ENCODE data around the gene NEO1. TPM values are rescaled to one million over a fixed set of nuclear protein-coding genes. Genes with fewer than 3 reads are reported as not detected.

Gene NEO1
- total RNA-seq, 1 donor from 2014 or later: 2.3 TPM

DNA sequence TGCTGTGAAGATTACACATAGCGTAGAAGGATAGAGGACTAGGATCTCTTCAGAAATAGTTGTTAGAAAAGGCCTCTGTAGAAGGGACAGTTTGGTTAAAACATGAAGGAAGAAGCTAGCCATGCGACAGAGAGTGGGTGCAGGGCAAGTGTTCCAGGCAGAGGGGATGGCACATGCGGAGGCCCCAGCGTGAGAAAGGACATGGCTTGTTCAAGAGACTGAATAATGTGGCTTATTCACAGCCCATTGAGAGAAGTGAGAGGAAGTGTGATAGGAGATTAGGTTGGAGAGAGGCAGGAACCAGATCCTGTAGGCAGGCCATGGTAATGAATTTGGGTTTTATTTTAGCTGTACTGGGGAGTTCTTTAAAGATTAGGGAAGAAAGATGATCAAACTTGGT is 56.4 kb downstream of the NEO1 start:
- Mint-ChIP-seq H3K27ac (no peak overlapping the region), H3K4me3 (no peak overlapping the region), H3K36me3 (ENCODE audit: low read depth) (no peaks in the 10 kb centered on the region), H3K27me3 (peaks cover 11% of the 10 kb centered on the region), H3K4me1 (no peaks in the 10 kb centered on the region), H3K9me3 (no peaks in the 10 kb centered on the region)
- TF ChIP-seq CTCF (IDR thresholded peaks at IDR 0.05): no peak
- no peak for DNase-seq
- intact Hi-C loops (cut with micrococcal nuclease): no loop called here
- CTCF ChIA-PET: no interaction called here
- POLR2A ChIA-PET: no interaction called here
- ATAC-seq (ENCODE audit: low read depth): no peak

GRCh38 chr15:73109765-73110164 is 57.5 kb downstream of the NEO1 start:
- ATAC-seq (ENCODE audit: low read depth) (no peak), DNase-seq (no peak)
- Mint-ChIP-seq H3K27ac (no peak overlapping the region), H3K27me3 (peaks cover 13% of the 10 kb centered on the region), H3K36me3 (ENCODE audit: low read depth) (no peaks in the 10 kb centered on the region), H3K4me1 (no peaks in the 10 kb centered on the region), H3K4me3 (no peak overlapping the region), H3K9me3 (no peaks in the 10 kb centered on the region)
- TF ChIP-seq CTCF (IDR thresholded peaks at IDR 0.05): no peak
- intact Hi-C loops (cut with micrococcal nuclease): no loop called here
- ChIA-PET CTCF (no interaction called here), POLR2A (no interaction called here)

DNA sequence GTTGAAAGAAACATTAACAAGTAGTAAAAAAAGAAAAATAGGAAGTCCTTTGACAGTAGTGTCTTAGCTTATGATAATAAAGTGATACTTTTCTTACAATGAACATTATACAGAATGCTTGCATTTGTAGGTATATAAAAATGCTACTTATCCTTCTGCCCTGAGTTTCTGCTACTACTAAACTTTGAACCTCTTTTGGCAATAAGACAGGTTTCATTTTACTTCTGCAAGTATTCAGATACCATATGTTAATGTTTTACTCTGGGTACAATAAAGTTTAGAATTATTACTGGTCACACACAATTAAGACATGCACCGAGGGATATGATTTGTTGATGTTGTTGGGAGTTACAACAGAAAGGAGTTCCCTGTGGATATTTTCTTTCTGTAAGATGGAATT is 57.9 kb downstream of the NEO1 start:
- no peak for TF ChIP-seq CTCF (IDR thresholded peaks at IDR 0.05)
- Mint-ChIP-seq H3K4me1 (no peaks in the 10 kb centered on the region), H3K9me3 (no peaks in the 10 kb centered on the region), H3K4me3 (no peak overlapping the region), H3K27ac (no peak overlapping the region), H3K27me3 (peaks cover 13% of the 10 kb centered on the region), H3K36me3 (ENCODE audit: low read depth) (no peaks in the 10 kb centered on the region)
- intact Hi-C loops (cut with micrococcal nuclease): no loop called here
- CTCF ChIA-PET: no interaction called here
- POLR2A ChIA-PET: no interaction called here
- no peak for ATAC-seq (ENCODE audit: low read depth)
- no peak for DNase-seq

DNA sequence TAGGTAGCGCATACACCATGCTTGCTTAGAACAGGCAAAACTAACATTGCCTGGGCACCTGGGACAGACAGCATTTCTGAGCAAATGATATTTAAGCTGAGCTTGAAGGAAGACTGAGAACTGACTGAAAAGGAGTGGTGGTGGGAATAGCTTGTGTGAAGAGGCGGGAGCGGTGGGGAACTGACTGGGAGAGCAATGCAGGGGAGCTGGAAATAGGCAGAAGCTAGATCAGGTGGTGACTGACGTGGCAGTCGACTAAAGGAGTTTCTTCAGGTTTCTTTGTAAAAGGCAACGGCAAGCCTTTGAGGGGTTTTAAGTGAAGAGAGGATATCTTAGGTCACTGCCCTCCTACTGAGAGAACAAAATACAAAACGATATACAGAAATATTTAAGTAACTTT is 61.8 kb downstream of the NEO1 start:
- CTCF ChIA-PET: no interaction called here
- no peaks in the 10 kb centered on the region for H3K9me3 Mint-ChIP-seq
- H3K27me3 Mint-ChIP-seq: peaks cover 16% of the 10 kb centered on the region
- no peak overlapping the region for H3K27ac Mint-ChIP-seq
- DNase-seq (no peak), ATAC-seq (ENCODE audit: low read depth) (no peak)
- H3K4me3 Mint-ChIP-seq: no peak overlapping the region
- intact Hi-C loops (cut with micrococcal nuclease): no loop called here
- no peaks in the 10 kb centered on the region for H3K36me3 Mint-ChIP-seq (ENCODE audit: low read depth)
- POLR2A ChIA-PET: no interaction called here
- H3K4me1 Mint-ChIP-seq: no peaks in the 10 kb centered on the region
- no peak for TF ChIP-seq CTCF (IDR thresholded peaks at IDR 0.05)

GRCh38 chr15:73116164-73116563 is 63.9 kb downstream of the NEO1 start:
- no peak for TF ChIP-seq CTCF (IDR thresholded peaks at IDR 0.05)
- intact Hi-C loops (cut with micrococcal nuclease): no loop called here
- Mint-ChIP-seq H3K27me3 (peaks cover 10% of the 10 kb centered on the region), H3K4me1 (no peaks in the 10 kb centered on the region), H3K4me3 (no peak overlapping the region), H3K36me3 (ENCODE audit: low read depth) (no peaks in the 10 kb centered on the region), H3K9me3 (no peaks in the 10 kb centered on the region), H3K27ac (no peak overlapping the region)
- DNase-seq (no peak), ATAC-seq (ENCODE audit: low read depth) (no peak)
- CTCF ChIA-PET: no interaction called here
- POLR2A ChIA-PET: no interaction called here

Measured in activated B cell treated with CpG ODN at 0.5 μM for 24 hours (primary cell).